Fibroblast of skin of right quadriceps (primary cell): Measurements from ENCODE around the gene ZNG1E.
"Not testable (repeated sequence)": the region's sequence is repeated elsewhere in the genome, so short reads cannot be mapped to it uniquely, and the experiment has no call there.

Experiments
- DNase-seq: peaks from one replicate; pipeline ENCODE4 v3.0.0-alpha.2; 2013

The ZNG1E gene

DNA sequence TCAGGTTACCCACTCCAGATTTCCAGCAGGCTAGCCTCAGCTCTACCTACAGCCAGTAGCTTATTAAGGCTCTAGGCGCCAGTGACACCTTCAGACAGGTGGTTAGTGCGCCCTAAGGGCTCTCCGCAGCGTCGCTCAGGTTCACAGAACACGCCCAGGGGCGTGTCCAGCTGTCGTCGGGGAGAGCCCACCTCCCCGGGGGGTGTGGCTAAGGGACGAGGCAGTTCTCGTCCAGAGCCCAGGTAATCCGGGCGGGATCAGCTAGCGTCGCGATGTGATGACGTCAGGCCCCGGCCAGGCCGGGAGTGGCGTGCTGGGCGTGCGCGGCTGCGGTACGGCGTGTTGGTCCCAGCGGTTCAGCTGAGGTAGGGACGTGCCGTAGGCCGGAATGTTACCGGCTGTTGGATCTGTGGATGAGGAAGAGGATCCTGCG lies at the start of gene ZNG1E:
Gene ZNG1E (plus strand): TSS at position 340 of the 433 bp plus-strand sequence. CDS start 49 bp downstream, at position 389.
- DNase-seq, result peak; percentile 1

GRCh38 chr9:65673579-65673978 lies 2.1 kb upstream of the ZNG1E start:
- not testable (repeated sequence) for DNase-seq

- DNase-seq, result not testable (repeated sequence)
Measured at GRCh38 chr9:65675018-65675417, 710 bp upstream of the ZNG1E start.

DNA sequence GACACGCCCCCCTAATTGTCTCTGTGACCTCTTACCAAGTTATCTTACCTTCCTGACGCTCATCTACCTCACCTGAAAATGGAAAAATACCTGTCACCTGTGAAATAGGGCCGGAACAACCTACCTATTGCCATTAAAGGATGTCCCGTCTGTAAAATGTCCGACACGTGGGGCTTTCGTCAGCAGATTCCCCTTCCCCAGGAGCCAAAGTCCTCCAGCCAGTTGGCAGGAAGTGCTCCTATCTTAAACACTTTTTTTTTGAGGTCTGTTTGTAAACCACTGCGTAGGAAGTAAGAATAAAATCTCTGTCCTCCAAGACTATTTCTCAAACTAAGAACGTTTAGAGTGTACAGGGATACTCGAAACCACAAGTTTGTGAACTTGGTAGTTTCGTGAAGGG lies 661 bp downstream of the ZNG1E start:
- not testable (repeated sequence) for DNase-seq

DNA sequence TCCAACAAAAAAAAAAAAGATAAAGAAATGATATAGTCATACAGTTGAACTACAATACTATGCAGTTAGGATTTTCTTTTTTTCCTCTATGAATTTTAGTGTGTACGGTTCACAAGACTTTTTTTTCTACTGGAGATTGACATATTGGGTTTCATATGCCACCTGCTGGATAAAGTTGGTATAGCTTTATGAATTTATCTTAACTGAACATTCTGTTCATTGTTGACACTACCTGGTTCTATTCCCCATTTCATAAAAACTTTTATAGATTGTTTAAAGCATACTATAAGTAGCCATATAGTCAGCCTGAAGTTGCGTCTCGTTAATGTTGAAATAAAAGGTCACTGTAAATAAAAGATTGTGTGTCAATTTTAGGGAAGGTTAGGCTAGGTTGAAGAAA lies 2.8 kb downstream of the ZNG1E start:
- not testable (repeated sequence) for DNase-seq

- DNase-seq, result not testable (repeated sequence)
Measured at GRCh38 chr9:65703550-65703949, 27.8 kb downstream of the ZNG1E start.

GRCh38 chr9:65714445-65714844 lies 38.7 kb downstream of the ZNG1E start:
- DNase-seq, result not testable (repeated sequence)

- DNase-seq, result not testable (repeated sequence)
Measured at GRCh38 chr9:65737096-65737564, 61.4 kb downstream of the ZNG1E start, which contains the start of gene FOXD4L4. Gene FOXD4L4 (plus strand): TSS chr9:65737146. CDS start chr9:65737146, 0 bp downstream.

DNA sequence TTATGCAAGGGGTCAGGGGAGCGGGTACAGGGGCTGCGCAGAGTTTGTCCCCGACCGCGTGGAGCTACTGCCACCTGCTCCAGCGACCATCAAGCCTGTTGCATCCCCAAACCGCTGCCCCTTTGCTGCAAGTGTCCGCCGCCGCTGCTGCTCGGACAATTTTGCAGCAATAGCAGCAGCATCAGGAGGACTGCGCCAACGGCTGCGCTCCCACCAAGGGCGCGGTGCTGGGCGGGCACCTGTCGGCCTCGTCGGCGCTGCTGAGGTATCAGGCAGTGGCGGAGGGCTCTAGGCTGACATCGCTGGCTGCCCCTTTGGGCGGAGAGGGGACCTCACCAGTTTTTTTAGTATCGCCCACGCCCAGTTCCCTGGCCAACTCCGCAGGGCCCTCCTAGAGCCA lies 62.4 kb downstream of the ZNG1E start:
- not testable (repeated sequence) for DNase-seq
